Anterior cingulate cortex (tissue), 58 donors: ENCODE measurements around the gene PPP1R3G.

ENCODE experiments used
- DNase-seq, 58 donors: peaks; one replicate each; lab custom pipeline; 2025; lab: John Stamatoyannopoulos, UW

PPP1R3G gene

GRCh38 chr6:5135788-5136376 is 50.7 kb downstream of the PPP1R3G start:
- no peak for DNase-seq

GRCh38 chr6:5136851-5137250 is 51.7 kb downstream of the PPP1R3G start:
- no peak for DNase-seq
